ENCODE results near the gene ACAP3. TPM values are rescaled to one million over a fixed set of nuclear protein-coding genes. Genes with fewer than 3 reads are reported as not detected.
A peak's percentile ranks its signal among the peaks of the same experiment; 100 is the strongest.

Gene ACAP3
- total RNA-seq, 4 donors from 2014 or later: 34.3 to 125 (median 69.6) TPM

GRCh38 chr1:1354271-1355247, 46.8 kb upstream of the ACAP3 start:
- no peak for DNase-seq (ENCODE audit: low spot score in 2 of 2)
- Histone ChIP-seq H3K27ac (peak overlapping the region; percentile 40 to 92 (median 88)), H3K4me1 (peaks cover 0 to 71% (median 61%) of the 10 kb centered on the region in 4 donors), H3K36me3 (peaks cover 0 to 28% (median 4%) of the 10 kb centered on the region in 3 donors), H3K27me3 (no peaks in the 10 kb centered on the region), H3K9me3 (no peaks in the 10 kb centered on the region), H3K4me3 (peak overlapping the region in 2 of 4 donors; percentile 16 to 66)
- TF ChIP-seq, protein P1, sequence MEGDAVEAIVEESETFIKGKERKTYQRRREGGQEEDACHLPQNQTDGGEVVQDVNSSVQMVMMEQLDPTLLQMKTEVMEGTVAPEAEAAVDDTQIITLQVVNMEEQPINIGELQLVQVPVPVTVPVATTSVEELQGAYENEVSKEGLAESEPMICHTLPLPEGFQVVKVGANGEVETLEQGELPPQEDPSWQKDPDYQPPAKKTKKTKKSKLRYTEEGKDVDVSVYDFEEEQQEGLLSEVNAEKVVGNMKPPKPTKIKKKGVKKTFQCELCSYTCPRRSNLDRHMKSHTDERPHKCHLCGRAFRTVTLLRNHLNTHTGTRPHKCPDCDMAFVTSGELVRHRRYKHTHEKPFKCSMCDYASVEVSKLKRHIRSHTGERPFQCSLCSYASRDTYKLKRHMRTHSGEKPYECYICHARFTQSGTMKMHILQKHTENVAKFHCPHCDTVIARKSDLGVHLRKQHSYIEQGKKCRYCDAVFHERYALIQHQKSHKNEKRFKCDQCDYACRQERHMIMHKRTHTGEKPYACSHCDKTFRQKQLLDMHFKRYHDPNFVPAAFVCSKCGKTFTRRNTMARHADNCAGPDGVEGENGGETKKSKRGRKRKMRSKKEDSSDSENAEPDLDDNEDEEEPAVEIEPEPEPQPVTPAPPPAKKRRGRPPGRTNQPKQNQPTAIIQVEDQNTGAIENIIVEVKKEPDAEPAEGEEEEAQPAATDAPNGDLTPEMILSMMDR (IDR thresholded peaks at IDR 0.05): no peak
- TF ChIP-seq EP300 (IDR thresholded peaks at IDR 0.05) (no peak), POLR2A (IDR thresholded peaks at IDR 0.05) (no peak)
- WGBS, 2 donors: 60 to 65% methylated on average over 51 to 72 of the region's 116 CpGs

GRCh38 chr1:1353389-1354151, 45.8 kb upstream of the ACAP3 start:
- no peaks in the 10 kb centered on the region for H3K9me3 ChIP-seq
- peak overlapping the region in 1 of 4 donors; percentile 66 for H3K4me3 ChIP-seq
- peak overlapping the region in 3 of 4 donors; percentile 40 to 91 (median 86) for H3K27ac ChIP-seq
- peaks cover 0 to 28% (median 4%) of the 10 kb centered on the region in 3 donors for H3K36me3 ChIP-seq
- 31 to 55% methylated on average over 8 to 11 of the region's 28 CpGs for WGBS, 2 donors
- TF ChIP-seq EP300 (IDR thresholded peaks at IDR 0.05) (no peak), POLR2A (IDR thresholded peaks at IDR 0.05) (no peak)
- TF ChIP-seq, protein P1 (IDR thresholded peaks at IDR 0.05): no peak
- peaks cover 0 to 61% (median 54%) of the 10 kb centered on the region in 4 donors for H3K4me1 ChIP-seq
- no peaks in the 10 kb centered on the region for H3K27me3 ChIP-seq
- no peak for DNase-seq (ENCODE audit: low spot score in 2 of 2)

- Histone ChIP-seq H3K27ac (peak overlapping the region in 3 of 4 donors; percentile 68 to 91 (median 86)), H3K9me3 (no peaks in the 10 kb centered on the region), H3K27me3 (no peaks in the 10 kb centered on the region), H3K4me3 (no peak overlapping the region), H3K4me1 (peaks cover 0 to 65% (median 56%) of the 10 kb centered on the region in 4 donors), H3K36me3 (peaks cover 0 to 28% (median 4%) of the 10 kb centered on the region in 3 donors)
- no peak for DNase-seq (ENCODE audit: low spot score in 2 of 2)
- TF ChIP-seq EP300 (IDR thresholded peaks at IDR 0.05): no peak
- TF ChIP-seq, protein P1 (IDR thresholded peaks at IDR 0.05): no peak
- no peak for TF ChIP-seq POLR2A (IDR thresholded peaks at IDR 0.05)
- WGBS, 2 donors: 31 to 51% methylated on average over 4 of the region's 5 CpGs
Observed at GRCh38 chr1:1352786-1353388, 45.2 kb upstream of the ACAP3 start.

- WGBS, 2 donors: 27 to 39% methylated on average over 23 to 28 of the region's 29 CpGs
- Histone ChIP-seq H3K27me3 (no peaks in the 10 kb centered on the region), H3K9me3 (no peaks in the 10 kb centered on the region), H3K4me3 (peak overlapping the region in 1 of 4 donors; percentile 24), H3K27ac (peak overlapping the region in 3 of 4 donors; percentile 11 to 91 (median 68)), H3K36me3 (peaks cover 0 to 28% (median 4%) of the 10 kb centered on the region in 3 donors), H3K4me1 (peaks cover 0 to 73% (median 66%) of the 10 kb centered on the region in 4 donors)
- TF ChIP-seq, protein P1 (IDR thresholded peaks at IDR 0.05): no peak
- TF ChIP-seq EP300 (IDR thresholded peaks at IDR 0.05) (no peak), POLR2A (IDR thresholded peaks at IDR 0.05) (no peak)
- DNase-seq (ENCODE audit: low spot score in 2 of 2): peak in 1 of 2 donors; percentile 45
Observed at GRCh38 chr1:1351511-1352427, 44.0 kb upstream of the ACAP3 start.

All from tibial nerve (tissue), 4 donors.